Inflammatory macrophage treated with lipopolysaccharide for 4 hours (primary cell): ENCODE results near the gene SLC10A3.
"Not testable (repeated sequence)": the region's sequence is repeated elsewhere in the genome, so short reads cannot be mapped to it uniquely, and the experiment has no call there.

Experiments used
- DNase-seq: peaks from one replicate; pipeline ENCODE4 v3.0.0-alpha.2; 2020

Gene SLC10A3

DNA sequence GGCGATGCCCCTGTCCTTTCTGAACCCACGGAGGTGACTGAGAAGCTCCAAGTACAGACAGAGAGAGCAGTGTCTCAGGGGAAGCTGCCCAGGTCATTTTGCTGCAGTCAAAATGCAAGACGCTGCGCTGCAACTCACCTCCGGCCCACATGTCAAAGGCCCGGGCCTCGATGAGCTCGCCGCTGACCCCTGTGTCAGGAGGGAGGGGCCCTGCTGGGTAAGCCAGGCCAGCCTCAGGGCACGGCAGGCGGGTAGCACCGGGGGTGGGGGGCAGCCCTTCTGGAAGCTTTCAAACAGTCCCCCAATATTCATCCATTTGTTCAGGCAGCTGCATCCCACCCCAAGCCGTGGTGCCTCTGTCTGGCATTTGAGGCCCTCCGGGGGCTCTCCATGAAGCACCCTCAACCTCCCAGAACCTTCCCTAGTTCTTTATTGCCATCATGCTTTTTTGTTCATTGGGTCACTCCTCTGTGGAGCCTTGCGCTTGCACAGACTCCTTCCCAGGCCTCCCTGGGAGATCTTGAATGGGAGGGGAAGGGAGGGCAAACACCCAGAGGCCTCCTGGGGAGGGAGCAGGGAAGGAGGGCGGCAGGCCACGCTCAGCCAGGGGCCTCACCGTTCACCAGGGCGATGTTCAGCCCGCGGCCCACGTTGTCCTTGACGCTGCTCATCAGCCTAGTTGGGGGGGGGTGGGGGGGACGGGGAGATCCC lies 17.4 kb upstream of the SLC10A3 start:
- DNase-seq, result no peak

DNA sequence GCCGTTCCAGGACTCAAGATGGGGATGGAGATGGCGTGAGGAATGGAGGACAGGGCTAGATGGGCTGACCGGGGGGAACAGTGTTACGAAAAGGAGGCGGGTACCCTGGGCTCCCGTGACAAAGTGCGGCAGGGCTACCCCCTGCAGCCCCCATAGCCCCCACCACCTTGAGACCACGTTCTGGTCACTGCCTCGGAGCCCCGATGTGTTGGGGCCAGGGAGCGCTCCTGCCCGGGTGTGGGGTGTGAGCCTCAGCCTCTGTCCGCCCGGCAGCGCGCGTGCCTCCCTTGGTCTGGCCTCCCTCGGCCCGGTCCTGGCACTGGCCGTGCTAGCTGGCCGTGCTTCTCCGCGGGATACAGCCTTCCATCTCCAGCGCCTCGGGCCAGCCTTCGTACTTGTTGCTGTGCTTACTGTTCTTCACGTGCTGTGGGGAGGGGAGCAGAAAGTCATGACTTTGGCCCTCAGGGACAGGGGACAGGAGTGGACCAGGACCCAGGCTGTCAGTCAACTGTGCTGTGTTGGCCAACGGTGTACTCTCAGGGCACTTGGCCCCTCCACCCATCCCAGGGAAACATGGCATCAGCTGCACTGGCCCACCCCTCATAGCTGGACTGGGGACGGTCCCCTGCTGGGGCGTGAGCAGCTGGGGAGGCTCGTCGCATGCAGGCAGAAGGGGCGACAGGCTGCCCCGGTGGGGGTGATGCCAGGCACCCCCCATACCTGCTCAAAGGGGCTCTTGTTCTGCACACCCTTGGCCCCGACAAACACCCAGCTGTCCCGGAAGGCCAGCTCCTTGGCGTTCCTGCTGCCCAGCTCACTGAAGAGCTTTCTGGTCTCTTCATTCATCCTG lies 16.3 kb upstream of the SLC10A3 start:
- DNase-seq, result no peak

DNA sequence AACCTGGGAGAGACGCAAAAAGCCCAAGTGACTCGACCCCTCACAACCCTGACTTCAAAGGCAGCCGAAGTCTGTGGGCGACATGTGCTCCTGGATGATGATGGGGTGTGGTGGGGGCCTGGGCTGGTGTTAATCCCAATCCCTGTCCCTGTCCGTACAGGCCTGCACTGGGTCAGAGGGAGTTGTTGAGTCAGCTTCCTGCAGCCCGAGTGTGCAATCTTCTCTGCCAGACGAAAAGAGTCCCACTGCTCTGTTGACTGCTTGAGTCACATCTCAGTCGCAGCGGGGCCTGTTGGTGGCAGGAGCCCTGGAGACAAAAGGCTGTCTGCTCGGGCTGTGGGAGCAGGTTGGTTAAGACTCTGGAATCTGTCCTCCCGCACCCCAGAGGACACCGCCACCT lies 15.3 kb upstream of the SLC10A3 start:
- peak; percentile 20 for DNase-seq

DNA sequence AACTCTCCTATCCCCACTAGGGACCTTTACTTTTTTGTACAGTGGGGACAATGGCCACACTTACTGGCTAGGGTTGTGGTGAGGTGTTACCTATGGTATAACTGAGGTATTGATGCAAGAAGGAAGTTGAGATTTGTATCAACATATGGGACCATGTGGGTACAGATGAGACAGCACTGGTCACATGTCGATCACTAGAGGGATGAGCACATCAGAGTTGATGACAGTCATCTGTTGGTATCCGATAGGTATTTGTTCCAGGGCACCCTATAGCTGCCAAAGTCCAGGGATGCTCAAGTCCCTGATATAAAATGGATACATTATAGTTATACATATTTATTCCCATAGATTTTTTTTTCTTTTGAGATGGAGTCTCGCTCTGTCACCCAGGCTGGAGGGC lies 12.6 kb upstream of the SLC10A3 start:
- peak; percentile 27 for DNase-seq

DNA sequence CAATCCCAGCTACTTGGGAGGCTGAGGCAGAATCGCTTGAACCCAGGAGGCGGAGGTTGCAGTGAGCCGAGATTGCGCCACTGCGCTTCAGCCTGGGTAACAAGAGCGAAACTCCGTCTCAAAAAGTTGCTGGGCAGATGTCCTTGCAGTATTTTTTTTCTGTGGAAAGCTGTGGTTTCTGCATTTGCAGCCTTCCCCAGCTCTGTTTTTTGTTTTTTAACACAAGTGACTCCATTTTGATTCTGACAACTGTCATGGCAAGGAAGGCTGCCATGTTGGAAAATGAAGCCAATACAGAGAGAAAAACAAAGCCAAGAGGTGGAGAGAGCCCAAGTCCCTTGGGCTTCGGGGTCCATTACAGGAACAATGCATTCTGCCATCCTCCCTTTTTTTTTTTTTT lies 11.7 kb upstream of the SLC10A3 start:
- DNase-seq, result no peak

DNA sequence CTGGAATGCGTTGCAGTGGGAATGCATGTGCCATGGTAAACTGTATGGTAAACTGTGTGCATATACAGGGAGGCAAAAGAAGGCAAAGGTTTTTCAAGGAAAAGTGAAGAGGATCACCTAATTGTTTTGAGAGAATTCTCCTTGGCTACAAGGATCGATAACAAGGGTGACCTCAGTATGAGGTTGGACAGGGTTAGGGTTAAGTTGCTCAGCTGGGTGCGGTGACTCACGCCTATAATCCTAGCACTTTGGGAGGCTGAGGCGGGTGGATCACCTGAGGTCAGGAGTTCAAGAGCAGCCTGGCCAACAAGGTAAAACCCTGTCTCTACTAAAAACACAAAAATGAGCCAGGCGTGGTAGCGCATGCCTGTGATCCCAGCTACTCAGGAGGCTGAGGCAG lies 11.0 kb upstream of the SLC10A3 start:
- not testable (repeated sequence) for DNase-seq

DNA sequence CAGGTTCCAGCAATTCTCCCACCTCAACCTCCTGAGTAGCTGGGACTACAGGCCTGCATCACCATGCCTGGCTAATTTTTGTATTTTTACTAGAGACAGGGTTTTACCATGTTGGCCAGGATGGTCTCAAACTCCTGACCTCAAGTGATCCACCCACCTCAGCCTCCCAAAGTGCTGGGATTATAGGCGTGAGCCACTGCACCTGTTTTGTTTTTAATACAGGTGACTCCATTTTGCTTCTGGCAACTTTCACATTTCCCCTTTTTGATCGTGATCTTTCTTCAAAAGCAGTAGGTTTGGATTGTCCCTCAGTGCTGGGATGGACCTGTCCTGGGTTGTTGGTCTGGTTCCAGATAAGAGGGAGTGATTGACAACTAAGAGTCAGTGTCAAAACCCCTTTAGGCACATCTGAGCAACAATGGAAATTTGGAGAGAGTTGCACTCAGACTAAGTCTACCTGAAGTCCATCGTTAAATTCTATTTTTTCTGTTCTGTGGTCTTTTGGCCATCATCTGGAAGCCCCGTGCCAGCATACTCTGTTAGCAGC lies 6.2 kb upstream of the SLC10A3 start:
- DNase-seq, result not testable (repeated sequence)

DNA sequence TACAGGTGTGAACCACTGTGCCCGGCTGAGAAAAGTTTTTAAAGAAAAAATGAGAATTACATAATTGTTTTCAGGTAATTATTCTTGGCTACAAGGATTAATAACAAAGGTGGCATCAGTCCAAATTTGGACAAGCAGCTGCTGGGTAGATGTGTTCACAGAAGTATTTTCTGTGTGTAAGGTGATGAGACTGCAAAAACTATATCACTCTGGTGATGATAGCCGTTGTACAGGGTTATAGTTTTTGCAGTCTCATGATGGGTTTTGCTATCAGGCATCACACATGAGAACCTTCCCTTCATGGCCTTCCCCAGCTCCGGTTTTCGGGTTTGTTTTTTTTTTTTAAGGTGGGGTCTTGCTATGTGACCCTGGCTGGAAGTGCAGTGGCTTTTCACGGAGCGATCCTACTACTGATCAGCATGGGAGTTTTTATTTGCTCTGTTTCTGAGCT lies 5.1 kb upstream of the SLC10A3 start:
- DNase-seq, result no peak

DNA sequence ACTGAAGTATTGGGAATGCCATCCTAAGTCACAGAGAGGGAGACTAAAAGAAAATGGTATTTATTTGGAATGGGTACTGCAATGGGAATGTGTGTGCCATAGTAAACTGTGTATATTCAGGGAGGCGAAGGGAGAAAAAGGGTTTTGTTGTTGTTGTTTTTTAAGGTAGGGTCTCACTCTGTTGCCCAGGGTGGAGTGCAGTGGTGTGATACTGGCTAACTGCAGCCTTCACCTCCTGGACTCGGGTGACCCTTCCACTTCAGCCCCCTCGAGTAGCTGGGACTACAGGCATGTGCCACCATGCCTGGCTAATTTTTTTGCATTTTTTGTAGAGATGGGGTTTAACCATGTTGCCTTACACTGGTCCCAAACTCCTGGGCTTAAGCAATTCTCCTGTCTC lies 4.3 kb upstream of the SLC10A3 start:
- DNase-seq, result no peak

DNA sequence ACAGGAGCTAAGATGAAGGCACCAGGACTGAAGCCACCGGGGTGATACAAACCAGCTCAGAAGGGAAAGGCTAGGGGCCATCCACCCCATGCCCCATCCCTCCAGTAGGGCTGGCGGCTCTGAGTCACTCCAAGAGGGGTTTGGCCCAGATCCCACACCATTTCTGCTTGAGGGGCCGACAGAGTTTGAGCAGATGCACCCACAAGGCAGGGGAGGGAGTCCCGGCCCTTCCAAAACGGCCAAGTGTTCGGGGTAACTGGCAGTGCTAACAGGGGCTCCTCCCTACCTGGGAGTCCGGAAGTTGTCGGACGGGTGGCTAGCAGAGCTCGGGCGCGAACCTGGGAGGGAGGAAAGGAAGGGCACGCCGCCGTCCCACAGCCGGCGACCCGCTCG lies 412 bp downstream of the SLC10A3 start:
- DNase-seq, result no peak

DNA sequence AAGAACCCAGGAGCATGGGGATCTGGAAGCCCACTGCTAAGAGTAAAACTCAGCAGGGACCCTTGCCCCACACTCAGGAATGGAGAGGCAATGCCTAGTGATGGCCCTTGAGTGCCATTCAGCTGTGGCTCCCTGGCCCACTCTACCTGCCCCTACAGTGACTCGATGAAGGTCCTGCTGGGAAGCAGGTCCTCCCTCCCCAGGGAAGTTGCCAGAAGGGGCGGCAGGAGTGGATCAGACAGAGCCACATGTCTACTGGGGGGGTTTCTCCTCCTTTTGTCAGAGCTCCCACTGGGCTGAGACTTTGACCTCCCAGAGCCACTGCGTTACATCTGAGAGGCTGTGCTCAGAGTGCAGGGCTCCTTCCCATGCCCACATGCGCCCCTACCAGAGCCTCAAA lies 1.2 kb downstream of the SLC10A3 start:
- no peak for DNase-seq

DNA sequence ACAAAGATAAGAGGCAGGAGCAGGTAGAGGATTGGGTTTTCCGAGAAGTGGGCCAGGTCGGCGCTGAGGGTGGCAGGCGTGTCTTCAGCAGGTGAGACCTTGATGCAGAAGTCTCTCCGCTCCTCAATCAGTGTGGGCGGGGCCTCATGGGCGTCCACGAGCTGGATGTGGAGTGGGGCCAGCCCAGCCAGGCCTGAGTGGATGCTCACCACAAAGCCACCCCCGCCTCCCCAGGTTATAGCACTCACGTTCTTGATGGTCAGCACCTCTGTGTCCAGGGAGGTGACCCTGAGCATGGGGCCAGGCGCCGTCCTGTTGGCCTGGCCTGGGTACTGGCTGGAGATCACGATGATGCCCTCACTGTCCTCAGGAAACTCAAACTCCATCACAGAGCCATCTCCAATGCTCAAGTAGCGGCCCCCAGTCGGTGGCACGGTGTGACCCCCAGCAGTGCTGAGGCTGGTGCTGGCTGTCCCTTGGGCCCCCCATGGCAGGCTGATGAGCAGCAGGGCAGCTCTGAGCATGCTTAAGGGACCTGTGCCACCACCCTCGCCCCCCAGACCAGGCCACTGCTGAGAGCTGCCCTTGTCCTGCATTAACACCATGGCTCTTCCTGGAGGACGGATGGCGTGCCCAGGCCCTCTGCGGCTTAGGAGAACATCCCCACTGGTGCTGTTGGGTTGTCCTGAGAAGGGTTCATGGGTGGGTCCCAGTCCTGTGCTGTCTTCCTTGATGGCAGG lies 1.9 kb downstream of the SLC10A3 start:
- no peak for DNase-seq

DNA sequence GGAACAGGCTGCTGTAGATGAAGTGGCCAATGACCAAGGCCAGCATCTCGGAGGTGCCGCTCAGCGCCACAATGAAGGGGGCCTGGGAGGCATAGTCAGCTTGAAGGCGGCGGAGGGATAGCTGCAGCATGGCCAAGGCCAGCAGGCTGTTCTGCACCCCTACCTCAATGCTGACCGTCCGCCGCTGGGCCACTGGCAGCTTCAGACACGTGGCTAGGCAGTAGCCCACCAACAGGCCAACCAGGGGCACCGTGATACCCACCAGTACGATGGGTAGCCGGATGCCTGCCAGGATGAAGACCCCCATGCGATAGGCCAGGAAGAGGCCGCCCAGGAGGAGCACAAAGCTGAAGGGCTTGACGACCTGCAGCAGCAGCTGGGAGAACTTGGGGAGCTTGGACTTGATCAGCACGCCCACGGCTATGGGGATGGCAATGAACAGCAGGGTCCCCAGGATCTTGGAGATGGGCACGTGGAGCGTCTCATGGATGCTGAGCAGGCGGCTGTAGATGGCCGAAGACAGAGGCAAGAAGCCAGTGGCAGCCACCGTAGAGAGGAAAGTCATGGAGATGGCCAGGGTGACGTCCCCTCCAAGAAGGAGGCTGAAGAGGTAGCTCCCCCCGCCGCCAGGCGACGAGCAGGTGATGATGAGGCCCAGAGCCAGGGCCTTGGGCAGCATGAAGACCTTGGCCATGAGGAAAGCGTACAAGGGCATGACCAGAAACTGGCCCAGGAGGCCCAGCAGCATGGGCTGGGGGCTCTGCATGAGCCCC lies 2.7 kb downstream of the SLC10A3 start:
- DNase-seq, result no peak

DNA sequence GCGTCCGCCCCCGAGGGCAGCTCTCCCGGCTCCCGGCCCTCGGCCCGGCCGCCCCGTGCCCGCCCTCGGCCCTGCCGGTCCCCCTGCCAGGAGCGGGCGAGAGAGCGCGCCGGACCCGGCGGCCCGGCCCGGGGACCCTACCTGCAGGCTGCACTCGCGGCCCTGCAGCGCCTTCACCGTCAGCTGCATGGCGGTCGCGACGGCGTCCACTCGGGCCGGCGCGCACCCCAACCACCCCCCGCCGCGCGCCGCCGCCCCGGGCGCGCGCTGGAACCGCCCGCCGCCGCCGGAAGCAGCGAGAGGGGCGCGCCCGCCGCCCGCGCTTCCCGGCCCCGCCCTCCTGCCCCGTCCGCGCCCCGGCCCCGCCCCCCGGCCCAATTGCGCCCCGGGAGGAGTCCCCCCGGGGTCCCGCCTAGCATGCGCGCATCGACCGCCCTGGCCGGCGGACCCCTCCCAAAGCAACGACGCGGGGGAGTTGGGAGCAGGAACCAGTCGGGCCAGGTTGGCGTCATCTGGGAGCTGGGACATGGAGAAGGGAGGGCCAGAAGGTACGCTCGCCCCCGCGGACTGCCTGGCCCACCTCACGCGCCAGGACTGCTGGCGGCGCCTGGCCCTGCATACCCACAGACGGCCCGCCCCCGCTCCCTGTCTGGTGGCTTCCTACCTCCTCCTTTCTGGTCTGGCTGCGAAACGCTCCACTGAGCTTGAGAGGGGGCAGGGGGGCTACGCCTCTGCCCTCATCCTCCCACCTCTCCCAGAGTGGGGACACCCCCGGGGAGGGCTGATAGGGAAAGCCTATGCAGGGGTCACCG lies 3.8 kb downstream of the SLC10A3 start, which contains the start of gene UBL4A:
TSS of gene UBL4A (minus strand) at position 220 of the 812 bp plus-strand sequence. CDS start at position 189, 31 bp downstream.
- peak; percentile 25 for DNase-seq

DNA sequence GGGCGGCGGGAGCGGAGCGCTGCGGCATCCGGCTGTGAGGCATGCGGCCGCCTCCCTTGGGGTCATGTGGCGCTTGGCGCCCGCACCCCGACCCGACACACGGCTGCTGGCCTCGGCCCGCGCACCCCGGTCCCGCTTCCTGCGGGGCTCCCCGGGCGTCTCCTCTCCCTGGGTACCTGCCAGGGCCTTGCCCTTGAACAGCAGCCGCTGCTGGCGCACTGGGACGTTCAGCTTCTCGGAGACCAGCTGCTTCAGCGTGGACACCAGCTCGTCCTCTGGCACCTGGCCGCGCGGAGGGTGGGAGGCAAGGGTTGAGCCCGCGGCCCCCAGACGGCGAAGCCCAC lies 4.4 kb downstream of the SLC10A3 start:
- peak; percentile 13 for DNase-seq

DNA sequence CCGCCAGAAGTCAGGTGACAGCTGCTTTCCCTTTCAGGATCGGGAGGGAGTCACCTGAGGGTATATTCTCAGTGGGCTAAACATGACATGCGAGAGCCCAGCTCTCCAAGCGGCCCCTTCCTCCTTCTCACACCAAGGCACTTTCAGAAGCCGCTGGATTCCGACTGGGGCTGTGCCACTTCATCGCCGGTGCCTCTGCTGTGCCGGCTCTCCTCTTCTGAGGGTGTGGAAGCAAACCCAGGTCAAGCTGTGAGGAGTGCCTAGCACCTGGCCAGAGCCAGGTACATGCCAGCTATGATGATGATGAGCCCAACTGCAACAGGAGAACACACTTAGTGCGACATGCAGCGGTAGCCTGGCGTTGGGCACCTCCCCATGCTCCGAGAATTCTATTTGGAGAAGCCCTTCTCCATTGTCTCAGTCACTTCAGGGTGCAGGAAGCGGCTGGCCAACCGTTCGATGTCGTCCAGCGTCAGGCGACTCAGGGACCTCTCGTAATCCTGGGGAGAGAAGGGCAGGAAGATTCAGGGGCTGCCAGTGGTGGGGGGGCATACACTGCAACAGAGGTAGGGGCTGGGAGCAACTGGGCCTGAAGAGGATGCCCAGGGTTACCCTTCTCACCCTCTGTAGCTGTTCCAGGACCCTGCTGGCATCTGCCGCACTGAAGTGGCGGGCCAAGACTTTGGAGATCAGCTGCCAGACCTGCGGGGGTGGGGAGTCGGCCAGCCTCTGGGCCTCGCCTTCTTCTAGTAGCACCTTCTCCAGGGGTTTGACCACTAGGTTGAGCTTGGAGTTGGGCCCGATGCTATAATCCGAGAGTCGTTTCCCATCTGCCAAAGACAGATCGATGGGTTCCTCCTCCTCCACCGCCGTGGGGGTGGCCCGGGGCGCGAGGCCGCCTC lies 5.0 kb downstream of the SLC10A3 start:
- no peak for DNase-seq

DNA sequence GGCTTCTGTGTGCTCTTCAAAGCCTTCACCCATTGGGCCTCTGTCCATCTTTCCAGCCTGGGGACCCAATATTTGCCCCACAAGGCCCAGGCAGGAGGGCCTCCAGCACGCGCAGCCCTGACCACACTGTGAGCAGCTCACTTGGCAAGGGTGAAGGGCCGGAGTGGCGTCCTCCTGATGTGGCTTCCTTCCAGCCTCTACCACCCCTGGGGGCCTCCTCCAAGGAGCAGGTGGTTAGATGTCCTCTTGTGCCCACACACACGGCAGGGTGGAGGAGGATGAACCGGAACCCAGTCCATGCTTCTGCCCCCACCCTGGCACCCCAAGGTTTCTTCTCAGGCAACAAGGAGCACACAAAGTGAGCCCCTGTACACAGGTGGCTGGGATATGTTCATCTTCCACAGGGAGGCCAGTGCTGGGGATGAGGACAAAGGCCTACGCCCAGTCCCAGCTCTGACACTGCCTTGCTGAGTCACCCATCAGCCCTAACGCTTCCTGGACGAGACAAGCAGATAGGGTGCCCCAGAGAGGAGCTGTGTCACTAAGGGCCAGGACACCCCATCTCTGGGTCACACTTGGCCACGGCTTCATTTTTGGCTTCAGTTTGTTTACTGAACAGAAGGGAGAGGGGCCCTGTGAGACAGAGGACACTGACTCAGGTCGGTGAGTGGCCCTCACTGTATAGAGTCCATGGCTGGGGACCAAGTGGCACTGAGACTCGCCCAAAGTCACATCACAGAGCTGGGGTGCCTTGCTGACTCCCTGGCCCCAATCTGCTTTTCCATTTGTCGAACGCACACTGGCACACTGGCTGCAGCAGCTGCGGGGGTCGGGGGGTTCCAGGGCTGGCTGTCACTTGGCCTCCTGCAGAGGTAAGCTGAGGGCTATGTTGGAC lies 5.9 kb downstream of the SLC10A3 start:
- peak; percentile 53 for DNase-seq

DNA sequence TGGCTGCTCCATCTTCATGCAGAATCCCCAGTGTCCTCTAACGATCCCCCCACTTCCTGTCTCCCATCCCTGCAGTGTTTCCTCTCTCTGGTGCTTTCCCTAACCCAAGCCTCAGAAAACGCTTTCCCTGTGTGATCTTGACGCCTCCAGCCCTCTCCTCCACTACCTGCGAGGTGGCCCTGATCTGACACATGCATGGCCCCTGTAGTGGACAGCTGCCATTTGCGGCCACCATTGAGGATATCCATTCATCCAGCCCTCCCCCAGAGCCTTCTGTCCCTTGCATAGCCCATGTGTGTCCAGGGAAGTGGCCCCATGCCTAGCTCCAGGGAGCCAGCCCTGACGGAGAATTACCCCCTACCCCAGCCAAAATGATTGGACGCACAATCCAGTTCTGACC lies 7.1 kb downstream of the SLC10A3 start:
- no peak for DNase-seq

DNA sequence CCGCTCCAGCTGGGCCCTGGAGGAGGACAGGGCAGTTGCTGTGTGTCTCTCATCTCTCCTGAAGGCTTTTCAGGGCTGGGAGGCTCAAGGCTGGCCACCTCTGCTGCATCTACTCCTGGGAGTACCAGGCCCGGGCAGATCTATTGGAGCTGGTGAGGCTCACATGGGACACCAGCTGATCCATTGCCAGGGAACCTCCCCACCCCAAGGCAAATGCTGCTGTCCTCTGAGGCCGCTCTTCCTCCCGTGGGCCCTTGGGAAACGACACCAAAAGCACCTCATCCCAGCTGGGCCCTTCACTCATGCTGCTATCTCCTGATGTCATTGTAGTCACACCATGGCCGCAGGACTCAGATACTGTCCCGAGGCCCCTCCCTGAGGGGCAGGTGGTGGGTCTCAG lies 7.6 kb downstream of the SLC10A3 start:
- no peak for DNase-seq
